Activated CD8-positive, alpha-beta memory T cell treated with anti-CD3 and anti-CD28 coated beads, Interleukin-2, amount 10 ng/mL, durations not matched to agents 7 days and 5 days (primary cell): Measurements from ENCODE around the gene MAP1B. TPM values are rescaled to one million over a fixed set of nuclear protein-coding genes. Genes with fewer than 3 reads are reported as not detected.
"Not testable (repeated sequence)": the region's sequence is repeated elsewhere in the genome, so short reads cannot be mapped to it uniquely, and the experiment has no call there.

Experiments
- ATAC-seq: fragments of 150-1000 bp; cut with Tn5 transposase; one replicate; pipeline ENCODE4 v1.10.0; 2021; ENCODE audit warnings: moderate library complexity
- CTCF ChIA-PET: fragments of 350-600 bp; sonication (Branson Sonifier 250); formaldehyde crosslinking; loops from one replicate; lab custom pipeline; 2021; ENCODE audit warnings: antibody characterized with exemption; lab: Charles Lee
- DNase-seq: peaks from one replicate; pipeline ENCODE4 v3.0.0-alpha.2; 2020
- H3K27ac Mint-ChIP-seq: one replicate; pipeline ENCODE4 v1.8.0; 2021; ENCODE audit warnings: mild to moderate bottlenecking, mixed read lengths
- H3K27me3 Mint-ChIP-seq: one replicate; pipeline ENCODE4 v1.8.0; 2021; ENCODE audit warnings: mixed read lengths
- H3K36me3 Mint-ChIP-seq: one replicate; pipeline ENCODE4 v1.8.0; 2021; ENCODE audit warnings: mild to moderate bottlenecking, mixed read lengths
- H3K4me1 Mint-ChIP-seq: one replicate; pipeline ENCODE4 v1.8.0; 2021; ENCODE audit warnings: mixed read lengths
- H3K4me3 Mint-ChIP-seq: one replicate; pipeline ENCODE4 v1.8.0; 2021; ENCODE audit warnings: mild to moderate bottlenecking, moderate library complexity, mixed read lengths
- H3K9me3 Mint-ChIP-seq: one replicate; pipeline ENCODE4 v1.8.0; 2022; ENCODE audit warnings: low read depth, mixed read lengths
- total RNA-seq, 2 experiments: library from RNA; stranded (reverse); gene quantifications; one replicate each; pipeline ENCODE4 v1.2.3, GENCODE V29; 2021

The MAP1B gene
- total RNA-seq, 2 experiments from 2014 or later = 0.03 to 0.54 TPM

GRCh38 chr5:72166070-72166979, 59.0 kb downstream of the MAP1B start:
- H3K27ac Mint-ChIP-seq = no peak overlapping the region
- CTCF ChIA-PET = no interaction called here

GRCh38 chr5:72167257-72167656, 60.0 kb downstream of the MAP1B start:
- peaks cover 2% of the 10 kb centered on the region for H3K4me1 Mint-ChIP-seq
- ATAC-seq = no peak
- H3K36me3 Mint-ChIP-seq = no peaks in the 10 kb centered on the region
- DNase-seq = no peak
- CTCF ChIA-PET = no interaction called here
- H3K27ac Mint-ChIP-seq = no peak overlapping the region
- H3K9me3 Mint-ChIP-seq = no peaks in the 10 kb centered on the region
- H3K27me3 Mint-ChIP-seq = peaks cover 80% of the 10 kb centered on the region
- H3K4me3 Mint-ChIP-seq = no peak overlapping the region

More at GRCh38 chr5:72166070-72166979, 59.0 kb downstream of the MAP1B start:
- no peaks in the 10 kb centered on the region for H3K4me1 Mint-ChIP-seq
- ATAC-seq = no peak
- no peaks in the 10 kb centered on the region for H3K36me3 Mint-ChIP-seq
- no peak for DNase-seq
- no peaks in the 10 kb centered on the region for H3K9me3 Mint-ChIP-seq
- H3K4me3 Mint-ChIP-seq = no peak overlapping the region
- peaks cover 76% of the 10 kb centered on the region for H3K27me3 Mint-ChIP-seq

- peaks cover 82% of the 10 kb centered on the region for H3K27me3 Mint-ChIP-seq
Measured at GRCh38 chr5:72167804-72168203, 60.5 kb downstream of the MAP1B start.

GRCh38 chr5:72170101-72170500, 62.8 kb downstream of the MAP1B start:
- H3K9me3 Mint-ChIP-seq = no peaks in the 10 kb centered on the region
- no peak overlapping the region for H3K27ac Mint-ChIP-seq
- no peaks in the 10 kb centered on the region for H3K36me3 Mint-ChIP-seq
- DNase-seq = no peak
- H3K4me3 Mint-ChIP-seq = no peak overlapping the region
- H3K4me1 Mint-ChIP-seq = peaks cover 2% of the 10 kb centered on the region
- CTCF ChIA-PET = no interaction called here
- ATAC-seq = no peak
- H3K27me3 Mint-ChIP-seq = peaks cover 83% of the 10 kb centered on the region

More at GRCh38 chr5:72167804-72168203, 60.5 kb downstream of the MAP1B start:
- ATAC-seq = no peak
- CTCF ChIA-PET = no interaction called here
- no peaks in the 10 kb centered on the region for H3K36me3 Mint-ChIP-seq
- no peak overlapping the region for H3K27ac Mint-ChIP-seq
- no peak overlapping the region for H3K4me3 Mint-ChIP-seq
- no peaks in the 10 kb centered on the region for H3K9me3 Mint-ChIP-seq
- no peak for DNase-seq
- peaks cover 2% of the 10 kb centered on the region for H3K4me1 Mint-ChIP-seq

- CTCF ChIA-PET, H3K36me3 Mint-ChIP-seq, DNase-seq, H3K4me1 Mint-ChIP-seq, H3K9me3 Mint-ChIP-seq, H3K27ac Mint-ChIP-seq, ATAC-seq, H3K4me3 Mint-ChIP-seq: not testable (repeated sequence)
- peaks cover 83% of the 10 kb centered on the region for H3K27me3 Mint-ChIP-seq
Measured at GRCh38 chr5:72171181-72171580, 63.9 kb downstream of the MAP1B start.

- CTCF ChIA-PET = no interaction called here
- H3K27me3 Mint-ChIP-seq = peaks cover 83% of the 10 kb centered on the region
Measured at GRCh38 chr5:72171667-72172066, 64.4 kb downstream of the MAP1B start.

GRCh38 chr5:72172786-72173185, 65.5 kb downstream of the MAP1B start:
- H3K36me3 Mint-ChIP-seq = no peaks in the 10 kb centered on the region
- DNase-seq = no peak
- no peak for ATAC-seq
- H3K4me3 Mint-ChIP-seq = no peak overlapping the region
- H3K9me3 Mint-ChIP-seq = no peaks in the 10 kb centered on the region
- CTCF ChIA-PET = no interaction called here
- no peak overlapping the region for H3K27ac Mint-ChIP-seq
- peaks cover 84% of the 10 kb centered on the region for H3K27me3 Mint-ChIP-seq
- H3K4me1 Mint-ChIP-seq = peaks cover 2% of the 10 kb centered on the region

More at GRCh38 chr5:72171667-72172066, 64.4 kb downstream of the MAP1B start:
- no peaks in the 10 kb centered on the region for H3K9me3 Mint-ChIP-seq
- no peak overlapping the region for H3K27ac Mint-ChIP-seq
- ATAC-seq (no peak), DNase-seq (no peak)
- H3K36me3 Mint-ChIP-seq = no peaks in the 10 kb centered on the region
- H3K4me1 Mint-ChIP-seq = peaks cover 2% of the 10 kb centered on the region
- no peak overlapping the region for H3K4me3 Mint-ChIP-seq

GRCh38 chr5:72177538-72177937, 70.3 kb downstream of the MAP1B start:
- peaks cover 76% of the 10 kb centered on the region for H3K27me3 Mint-ChIP-seq
- DNase-seq = no peak
- H3K27ac Mint-ChIP-seq = no peak overlapping the region
- ATAC-seq = no peak
- CTCF ChIA-PET = no interaction called here
- H3K36me3 Mint-ChIP-seq = no peaks in the 10 kb centered on the region
- H3K9me3 Mint-ChIP-seq = no peaks in the 10 kb centered on the region
- H3K4me1 Mint-ChIP-seq = no peaks in the 10 kb centered on the region
- H3K4me3 Mint-ChIP-seq = no peak overlapping the region

GRCh38 chr5:72179028-72179815, 71.9 kb downstream of the MAP1B start:
- H3K27me3 Mint-ChIP-seq = peaks cover 79% of the 10 kb centered on the region
- CTCF ChIA-PET = no interaction called here

GRCh38 chr5:72179816-72180440, 72.7 kb downstream of the MAP1B start:
- no peaks in the 10 kb centered on the region for H3K4me1 Mint-ChIP-seq

More at GRCh38 chr5:72179028-72179815, 71.9 kb downstream of the MAP1B start:
- ATAC-seq (no peak), DNase-seq (no peak)
- H3K9me3 Mint-ChIP-seq = no peaks in the 10 kb centered on the region
- H3K27ac Mint-ChIP-seq = no peak overlapping the region
- H3K4me1 Mint-ChIP-seq = no peaks in the 10 kb centered on the region
- H3K4me3 Mint-ChIP-seq = no peak overlapping the region
- H3K36me3 Mint-ChIP-seq = no peaks in the 10 kb centered on the region

GRCh38 chr5:72180925-72181324, 73.7 kb downstream of the MAP1B start:
- H3K4me1 Mint-ChIP-seq = no peaks in the 10 kb centered on the region
- ATAC-seq (no peak), DNase-seq (no peak)
- no peaks in the 10 kb centered on the region for H3K9me3 Mint-ChIP-seq
- H3K4me3 Mint-ChIP-seq = no peak overlapping the region
- H3K27ac Mint-ChIP-seq = no peak overlapping the region
- no peaks in the 10 kb centered on the region for H3K36me3 Mint-ChIP-seq
- CTCF ChIA-PET = no interaction called here
- peaks cover 85% of the 10 kb centered on the region for H3K27me3 Mint-ChIP-seq

More at GRCh38 chr5:72179816-72180440, 72.7 kb downstream of the MAP1B start:
- no peak for DNase-seq
- no peak overlapping the region for H3K4me3 Mint-ChIP-seq
- H3K27ac Mint-ChIP-seq = no peak overlapping the region
- peaks cover 82% of the 10 kb centered on the region for H3K27me3 Mint-ChIP-seq
- H3K9me3 Mint-ChIP-seq = no peaks in the 10 kb centered on the region
- H3K36me3 Mint-ChIP-seq = no peaks in the 10 kb centered on the region
- CTCF ChIA-PET = no interaction called here
- ATAC-seq = no peak

- no peaks in the 10 kb centered on the region for H3K36me3 Mint-ChIP-seq
- H3K4me1 Mint-ChIP-seq = no peaks in the 10 kb centered on the region
- ATAC-seq (no peak), DNase-seq (no peak)
- CTCF ChIA-PET = no interaction called here
- no peak overlapping the region for H3K27ac Mint-ChIP-seq
- no peak overlapping the region for H3K4me3 Mint-ChIP-seq
- H3K27me3 Mint-ChIP-seq = peaks cover 85% of the 10 kb centered on the region
- H3K9me3 Mint-ChIP-seq = no peaks in the 10 kb centered on the region
Measured at GRCh38 chr5:72182686-72183085, 75.4 kb downstream of the MAP1B start.

GRCh38 chr5:72183101-72183520, 75.8 kb downstream of the MAP1B start:
- DNase-seq (no peak), ATAC-seq (no peak)
- Mint-ChIP-seq H3K9me3 (no peaks in the 10 kb centered on the region), H3K27me3 (peaks cover 85% of the 10 kb centered on the region), H3K4me1 (no peaks in the 10 kb centered on the region), H3K4me3 (no peak overlapping the region), H3K27ac (no peak overlapping the region), H3K36me3 (no peaks in the 10 kb centered on the region)
- CTCF ChIA-PET = no interaction called here
